ENCODE measurements around the gene PTBP2.

DNA sequence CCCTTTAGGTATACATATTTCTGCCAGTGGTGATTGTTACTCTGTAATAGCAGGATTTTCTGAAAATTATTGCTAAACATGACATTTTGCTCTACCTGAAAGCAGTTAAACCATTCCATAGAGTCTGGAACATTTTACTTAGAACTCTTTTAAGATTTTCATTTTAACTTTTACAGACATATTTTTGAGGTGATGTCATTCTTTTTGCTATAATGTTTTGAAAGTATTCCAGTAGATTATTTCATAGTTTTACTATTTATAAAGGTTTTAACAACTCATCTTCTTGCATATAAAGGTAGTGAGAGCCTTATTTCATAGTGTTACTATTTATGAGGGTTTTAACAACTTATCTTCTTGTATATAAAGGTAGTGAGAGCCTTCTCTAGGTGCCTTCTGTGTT, 42.9 kb downstream of the PTBP2 start:
- TF ChIP-seq SUZ12 (IDR thresholded peaks at IDR 0.05) (no peak), BHLHE40 (IDR thresholded peaks at IDR 0.05; ENCODE audit: borderline replicate concordance) (no peak), FOXA1 (IDR thresholded peaks at IDR 0.05) (no peak), TARDBP (IDR thresholded peaks at IDR 0.05) (no peak), NFRKB (IDR thresholded peaks at IDR 0.05) (no peak)

Data from HEK293T (cell line).